Measurements from ENCODE around the gene PHF5A.

The PHF5A gene

DNA sequence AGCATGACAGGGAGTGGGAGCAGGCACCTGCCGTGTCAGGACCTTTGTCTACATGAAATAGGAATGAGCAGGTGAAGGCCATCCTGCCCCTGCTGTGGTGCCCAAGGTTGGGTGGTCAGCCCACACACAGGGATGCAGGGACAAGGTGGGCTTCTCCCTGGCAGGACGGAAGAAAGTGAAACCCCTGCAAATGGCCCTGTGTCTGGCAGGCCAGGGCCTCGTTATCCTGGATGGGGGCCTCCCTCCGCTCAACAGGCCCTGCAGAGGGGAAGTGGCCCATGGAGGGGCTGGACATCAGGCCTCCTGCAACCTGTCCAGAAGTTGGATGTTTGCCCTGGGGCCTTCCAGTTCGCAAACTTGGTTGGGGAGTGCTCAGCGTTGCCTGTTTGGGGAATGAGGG is 36.8 kb downstream of the PHF5A start:
- DNase-seq = no peak
- TF ChIP-seq POLR2A (IDR thresholded peaks at IDR 0.05; ENCODE audit: low read length) = no peak
- TF ChIP-seq GATA1 (IDR thresholded peaks at IDR 0.05; ENCODE audit: low read depth, low read length) = no peak

DNA sequence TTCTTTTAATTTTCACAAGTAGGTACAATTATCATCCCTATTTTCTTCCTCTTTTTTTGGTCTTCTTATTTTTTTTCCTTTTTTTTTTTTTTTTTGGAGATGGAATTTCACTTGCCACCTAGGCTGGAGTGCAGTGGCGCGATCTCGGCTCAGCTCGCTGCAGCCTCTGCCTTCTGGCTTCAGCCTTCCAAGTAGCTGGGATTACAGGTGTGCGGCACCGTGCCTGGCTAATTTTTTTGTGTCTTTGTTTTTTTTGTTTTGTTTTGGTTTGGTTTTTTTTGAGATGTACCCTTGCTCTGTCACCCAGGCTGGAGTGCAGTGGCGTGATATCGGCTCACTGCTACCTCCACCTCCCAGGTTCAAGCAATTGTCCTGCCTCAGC is 38.5 kb downstream of the PHF5A start:
- DNase-seq = no peak
- no peak for TF ChIP-seq POLR2A (IDR thresholded peaks at IDR 0.05; ENCODE audit: low read length)
- no peak for TF ChIP-seq GATA1 (IDR thresholded peaks at IDR 0.05; ENCODE audit: low read depth, low read length)

DNA sequence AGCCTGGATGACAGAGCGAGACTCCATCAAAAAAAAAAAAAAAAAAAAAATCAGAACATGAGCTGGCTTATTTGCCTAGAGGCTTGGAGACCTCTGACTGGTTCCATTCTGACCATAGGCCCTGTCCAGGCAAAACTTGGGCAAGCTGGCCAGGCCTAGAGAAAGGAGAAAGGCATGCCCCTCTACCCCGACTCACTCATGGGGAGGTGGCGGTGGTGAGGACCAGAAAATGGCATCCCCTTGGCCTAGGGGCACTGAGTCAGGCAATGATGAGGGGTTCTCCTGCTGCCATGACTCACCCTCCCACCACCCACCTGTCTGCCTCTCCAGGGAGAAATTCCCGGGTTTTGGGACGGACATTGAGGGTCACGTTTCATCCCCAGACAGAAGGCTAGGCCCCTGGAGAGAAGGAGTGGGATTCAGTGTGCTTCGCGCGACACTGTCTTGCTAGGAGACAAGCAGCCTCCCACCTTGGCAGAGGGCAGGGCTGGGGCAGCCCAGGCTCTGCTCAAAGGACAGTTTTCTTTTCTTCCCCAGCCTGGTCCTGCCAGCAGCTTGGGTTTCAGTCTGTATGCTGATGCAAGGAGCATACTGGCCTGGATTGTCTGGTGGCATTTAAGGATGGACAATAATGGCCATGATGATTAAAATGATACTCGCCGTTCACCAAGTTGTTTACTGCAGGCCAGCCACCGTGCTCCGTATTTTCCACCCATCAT is 39.1 kb downstream of the PHF5A start:
- DNase-seq = no peak
- no peak for TF ChIP-seq GATA1 (IDR thresholded peaks at IDR 0.05; ENCODE audit: low read depth, low read length)
- TF ChIP-seq POLR2A (IDR thresholded peaks at IDR 0.05; ENCODE audit: low read length) = no peak

DNA sequence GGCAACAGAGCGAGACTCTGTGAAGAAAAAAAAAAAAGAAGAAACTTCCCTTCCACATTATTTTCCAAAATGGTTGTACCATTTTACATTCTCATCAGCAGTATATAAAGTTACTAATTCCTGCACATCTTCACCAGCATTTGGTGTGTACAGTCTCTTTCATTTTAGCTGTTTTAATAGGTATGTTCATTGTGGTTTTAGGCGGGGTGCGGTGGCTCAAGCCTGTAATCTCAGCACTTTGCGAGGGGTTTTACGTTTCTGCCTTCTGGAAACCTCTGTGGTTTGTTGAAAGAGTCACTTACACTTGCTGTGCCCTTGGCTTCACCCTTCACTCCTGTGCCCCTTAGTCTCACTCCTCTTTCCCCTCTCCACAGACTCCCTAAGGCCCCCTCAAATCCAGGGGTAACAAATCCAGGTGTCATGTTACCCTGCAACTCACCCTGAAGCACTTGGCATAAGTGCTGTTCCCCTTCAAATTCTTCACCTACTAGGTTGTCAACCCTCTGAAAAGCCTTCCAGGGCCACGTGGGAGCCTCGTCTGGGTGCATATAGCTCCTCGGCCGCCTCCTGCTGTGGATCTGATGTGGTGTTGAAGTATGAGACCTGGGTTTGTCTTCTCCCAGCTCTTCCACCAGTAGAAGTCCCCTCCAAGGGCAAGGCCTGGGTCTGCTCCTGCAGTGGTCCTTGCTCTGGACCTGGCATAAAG is 42.7 kb downstream of the PHF5A start:
- TF ChIP-seq GATA1 (IDR thresholded peaks at IDR 0.05; ENCODE audit: low read depth, low read length) (no peak), POLR2A (IDR thresholded peaks at IDR 0.05; ENCODE audit: low read length) (no peak)
- no peak for DNase-seq

DNA sequence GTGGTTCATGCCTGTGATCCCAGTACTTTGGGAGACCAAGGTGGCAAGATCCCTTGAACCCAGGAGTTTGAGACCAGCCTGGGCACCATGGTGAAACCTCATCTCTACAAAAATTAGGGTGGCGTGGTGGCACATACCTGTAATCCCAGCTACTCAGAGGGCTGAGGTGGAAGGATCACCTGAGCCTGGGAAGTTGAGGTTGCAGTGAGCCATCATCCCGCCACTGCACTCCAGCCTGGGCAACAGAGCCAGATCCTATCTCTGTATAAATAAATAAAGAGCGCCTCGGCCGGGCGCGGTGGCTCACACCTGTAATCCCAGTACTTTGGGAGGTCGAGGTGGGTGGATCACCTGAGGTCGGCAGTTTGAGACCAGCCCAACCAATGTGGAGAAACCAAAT is 49.8 kb downstream of the PHF5A start:
- no peak for DNase-seq
- TF ChIP-seq GATA1 (IDR thresholded peaks at IDR 0.05; ENCODE audit: low read depth, low read length) (no peak), POLR2A (IDR thresholded peaks at IDR 0.05; ENCODE audit: low read length) (no peak)

DNA sequence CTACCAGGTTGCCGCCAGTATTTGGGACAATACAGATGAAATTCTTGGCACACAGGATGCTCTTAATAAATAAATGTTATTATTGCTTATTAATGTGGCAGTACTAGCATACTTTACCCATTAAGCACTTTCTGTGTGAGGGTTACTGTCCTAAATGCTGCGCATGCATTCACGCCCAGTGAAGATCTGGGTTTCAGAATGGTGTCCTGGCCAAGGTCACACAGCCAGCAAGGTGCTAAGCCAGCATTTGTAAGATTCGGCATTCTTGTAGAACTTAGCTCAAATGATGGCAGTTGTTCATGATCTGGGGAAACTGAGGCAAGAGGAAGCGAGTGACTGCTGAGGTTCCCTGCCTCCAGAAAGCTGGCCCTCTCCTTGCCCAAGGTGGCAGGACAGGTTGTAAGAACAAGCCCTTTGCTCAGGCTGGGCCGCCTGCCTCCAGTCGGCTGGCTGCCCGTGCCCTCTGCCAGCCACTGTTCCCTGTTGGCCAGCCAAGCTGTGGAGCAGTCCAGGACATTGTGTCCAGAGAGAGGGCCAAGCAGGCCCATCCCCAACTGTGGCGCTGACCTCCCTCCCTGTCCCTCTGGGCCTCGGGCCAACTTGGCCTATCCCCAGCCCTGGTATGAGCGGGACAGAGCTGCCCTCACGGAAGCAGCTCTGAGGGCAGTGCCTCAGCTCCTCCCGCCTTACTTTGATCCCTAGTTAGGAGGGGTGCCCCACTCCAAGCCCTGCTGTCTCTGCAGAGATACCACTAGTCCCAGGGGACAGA is 50.7 kb downstream of the PHF5A start:
- DNase-seq = no peak
- TF ChIP-seq GATA1 (IDR thresholded peaks at IDR 0.05; ENCODE audit: low read depth, low read length) (no peak), POLR2A (IDR thresholded peaks at IDR 0.05; ENCODE audit: low read length) (no peak)

DNA sequence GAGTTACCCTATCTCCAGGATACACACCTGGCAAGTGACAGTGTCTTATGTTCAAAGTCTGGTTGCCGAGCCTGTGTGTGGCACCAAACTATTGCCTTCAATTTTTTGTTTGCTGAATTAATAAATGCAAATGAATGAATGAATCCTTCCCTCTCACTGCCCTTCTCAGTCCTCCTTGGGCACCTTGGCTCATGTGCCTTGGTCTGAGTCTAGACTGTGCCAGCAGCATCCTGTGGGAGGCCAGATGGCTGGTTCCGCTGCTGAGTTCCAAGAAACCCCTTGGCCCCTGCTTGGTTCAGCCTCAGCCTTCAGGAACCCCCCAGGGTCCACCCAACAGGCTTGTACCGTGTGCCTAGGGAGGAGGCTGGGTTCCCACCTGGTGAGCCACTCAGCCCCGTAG is 52.9 kb downstream of the PHF5A start:
- DNase-seq = no peak
- TF ChIP-seq POLR2A (IDR thresholded peaks at IDR 0.05; ENCODE audit: low read length) (no peak), GATA1 (IDR thresholded peaks at IDR 0.05; ENCODE audit: low read depth, low read length) (no peak)

DNA sequence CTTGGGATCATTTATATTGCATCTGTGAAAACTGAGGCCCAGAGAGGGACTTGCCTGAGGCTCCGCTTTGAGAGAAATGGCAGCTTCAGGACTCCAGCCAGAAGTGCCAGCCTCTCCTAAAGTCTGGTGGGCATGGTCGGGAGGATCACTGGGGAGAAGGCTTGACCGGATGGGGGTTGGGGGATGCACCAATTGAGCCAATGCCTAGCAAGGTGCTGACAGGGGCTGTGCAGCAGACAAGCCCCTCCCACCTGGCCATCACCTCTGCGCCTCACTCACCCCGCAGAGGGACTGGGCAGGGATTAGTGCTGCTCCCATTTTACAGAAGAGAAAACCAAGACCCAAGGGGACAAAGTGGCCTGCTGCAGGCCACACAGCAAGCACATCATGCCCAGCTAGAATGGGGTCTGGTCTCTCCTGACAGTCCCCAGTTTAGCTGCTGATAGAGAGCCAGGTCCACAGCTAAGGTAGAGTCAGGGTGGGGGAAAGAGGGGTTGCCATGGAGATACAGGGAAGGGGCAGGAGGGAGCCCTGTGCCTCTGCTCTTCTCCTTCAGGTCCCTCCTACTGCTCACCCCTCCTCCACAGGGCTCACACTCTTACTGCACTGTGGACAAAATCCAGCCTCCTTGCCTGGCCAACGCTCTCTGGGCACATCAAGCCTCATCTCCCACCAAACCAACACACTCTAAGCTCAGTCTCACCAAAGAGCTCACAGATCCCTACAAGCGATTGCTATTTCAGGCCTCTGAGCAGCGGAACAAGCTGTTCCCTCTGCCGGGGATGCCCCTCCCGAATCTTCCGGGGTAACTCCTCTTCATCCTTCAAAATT is 57.3 kb downstream of the PHF5A start:
- DNase-seq = no peak
- TF ChIP-seq GATA1 (IDR thresholded peaks at IDR 0.05; ENCODE audit: low read depth, low read length) = no peak
- TF ChIP-seq POLR2A (IDR thresholded peaks at IDR 0.05; ENCODE audit: low read length) = no peak

DNA sequence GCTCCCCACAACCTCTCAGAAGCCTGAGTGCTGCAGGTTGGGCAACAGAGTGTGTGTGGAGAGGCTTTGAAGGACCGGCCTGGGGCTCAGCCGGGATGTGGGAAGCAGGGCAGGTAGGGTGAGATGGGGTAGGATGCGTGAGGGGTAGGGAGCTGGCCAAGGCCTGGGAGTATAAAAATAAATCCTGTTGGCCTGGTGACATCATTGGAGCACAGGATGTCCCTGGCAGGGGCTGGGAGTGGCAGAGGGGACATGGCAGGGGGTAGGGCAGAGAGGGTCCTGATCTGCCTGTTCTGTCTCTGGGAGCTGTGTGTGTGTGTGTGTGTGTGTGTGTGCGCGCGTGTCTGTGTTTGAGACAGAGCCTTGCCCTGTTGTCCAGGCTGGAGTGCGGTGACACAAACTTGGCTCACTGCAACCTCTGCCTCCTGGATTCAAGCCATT is 58.2 kb downstream of the PHF5A start:
- DNase-seq = no peak
- no peak for TF ChIP-seq GATA1 (IDR thresholded peaks at IDR 0.05; ENCODE audit: low read depth, low read length)
- TF ChIP-seq POLR2A (IDR thresholded peaks at IDR 0.05; ENCODE audit: low read length) = no peak

Measured in erythroblast (primary cell).